Measurements from ENCODE around the gene ZNF280C.
A peak's percentile ranks its signal among the peaks of the same experiment; 100 is the strongest.

The ZNF280C gene

GRCh38 chrX:130179170-130179569 is 89.5 kb downstream of the ZNF280C start:
- 80 to 94% methylated on average over 1 to 3 of the region's 5 CpGs for WGBS, 2 experiments (ENCODE audit: insufficient coverage in 2 of 2)
- Histone ChIP-seq H3K27ac (ENCODE audit: low read depth, low read length, severe bottlenecking) (no peak overlapping the region), H3K4me3 (ENCODE audit: extremely low read depth, insufficient read depth, low read length, poor library complexity, severe bottlenecking) (no peak overlapping the region), H3K9me3 (ENCODE audit: control insufficient read depth, low read length) (no peaks in the 10 kb centered on the region), H3K36me3 (ENCODE audit: control insufficient read depth, insufficient read depth, low read length) (no peaks in the 10 kb centered on the region), H3K4me1 (ENCODE audit: control insufficient read depth, insufficient read depth, low read length, poor library complexity, severe bottlenecking) (no peaks in the 10 kb centered on the region)

- Histone ChIP-seq H3K4me3 (ENCODE audit: extremely low read depth, insufficient read depth, low read length, poor library complexity, severe bottlenecking) (no peak overlapping the region), H3K9me3 (ENCODE audit: control insufficient read depth, low read length) (no peaks in the 10 kb centered on the region), H3K36me3 (ENCODE audit: control insufficient read depth, insufficient read depth, low read length) (no peaks in the 10 kb centered on the region), H3K27ac (ENCODE audit: low read depth, low read length, severe bottlenecking) (no peak overlapping the region), H3K4me1 (ENCODE audit: control insufficient read depth, insufficient read depth, low read length, poor library complexity, severe bottlenecking) (peaks cover 7% of the 10 kb centered on the region)
- 90 to 91% methylated on average over 1 to 2 of the region's 4 CpGs for WGBS, 2 experiments (ENCODE audit: insufficient coverage in 2 of 2)
Observed at GRCh38 chrX:130176942-130177341, 91.8 kb downstream of the ZNF280C start.

- Histone ChIP-seq H3K4me1 (ENCODE audit: control insufficient read depth, insufficient read depth, low read length, poor library complexity, severe bottlenecking) (peaks cover 7% of the 10 kb centered on the region), H3K9me3 (ENCODE audit: control insufficient read depth, low read length) (no peaks in the 10 kb centered on the region), H3K36me3 (ENCODE audit: control insufficient read depth, insufficient read depth, low read length) (no peaks in the 10 kb centered on the region), H3K27ac (ENCODE audit: low read depth, low read length, severe bottlenecking) (no peak overlapping the region), H3K4me3 (ENCODE audit: extremely low read depth, insufficient read depth, low read length, poor library complexity, severe bottlenecking) (no peak overlapping the region)
Observed at GRCh38 chrX:130176354-130176776, 92.3 kb downstream of the ZNF280C start.

- no peaks in the 10 kb centered on the region for H3K9me3 ChIP-seq (ENCODE audit: control insufficient read depth, low read length)
- peaks cover 7% of the 10 kb centered on the region for H3K4me1 ChIP-seq (ENCODE audit: control insufficient read depth, insufficient read depth, low read length, poor library complexity, severe bottlenecking)
- H3K27ac ChIP-seq (ENCODE audit: low read depth, low read length, severe bottlenecking): no peak overlapping the region
- no peaks in the 10 kb centered on the region for H3K36me3 ChIP-seq (ENCODE audit: control insufficient read depth, insufficient read depth, low read length)
- no CpG with 5 or more reads among the region's 2 CpGs for WGBS, 2 experiments (ENCODE audit: insufficient coverage in 2 of 2)
- no peak overlapping the region for H3K4me3 ChIP-seq (ENCODE audit: extremely low read depth, insufficient read depth, low read length, poor library complexity, severe bottlenecking)
Observed at GRCh38 chrX:130174937-130175336, 93.8 kb downstream of the ZNF280C start.

GRCh38 chrX:130174045-130174704 is 94.5 kb downstream of the ZNF280C start:
- Histone ChIP-seq H3K4me3 (ENCODE audit: extremely low read depth, insufficient read depth, low read length, poor library complexity, severe bottlenecking) (no peak overlapping the region), H3K9me3 (ENCODE audit: control insufficient read depth, low read length) (no peaks in the 10 kb centered on the region), H3K4me1 (ENCODE audit: control insufficient read depth, insufficient read depth, low read length, poor library complexity, severe bottlenecking) (peaks cover 7% of the 10 kb centered on the region), H3K36me3 (ENCODE audit: control insufficient read depth, insufficient read depth, low read length) (no peaks in the 10 kb centered on the region), H3K27ac (ENCODE audit: low read depth, low read length, severe bottlenecking) (peak overlapping the region; percentile 88)
- 89 to 90% methylated on average over 4 to 8 of the region's 10 CpGs for WGBS, 2 experiments (ENCODE audit: insufficient coverage in 2 of 2)

GRCh38 chrX:130173190-130173895 is 95.4 kb downstream of the ZNF280C start:
- Histone ChIP-seq H3K27ac (ENCODE audit: low read depth, low read length, severe bottlenecking) (peak overlapping the region; percentile 88), H3K36me3 (ENCODE audit: control insufficient read depth, insufficient read depth, low read length) (no peaks in the 10 kb centered on the region), H3K4me3 (ENCODE audit: extremely low read depth, insufficient read depth, low read length, poor library complexity, severe bottlenecking) (peak overlapping the region; percentile 2), H3K4me1 (ENCODE audit: control insufficient read depth, insufficient read depth, low read length, poor library complexity, severe bottlenecking) (peaks cover 7% of the 10 kb centered on the region), H3K9me3 (ENCODE audit: control insufficient read depth, low read length) (no peaks in the 10 kb centered on the region)
- 74 to 81% methylated on average over 3 to 4 of the region's 7 CpGs for WGBS, 2 experiments (ENCODE audit: insufficient coverage in 2 of 2)

- H3K9me3 ChIP-seq (ENCODE audit: control insufficient read depth, low read length): no peaks in the 10 kb centered on the region
- H3K4me3 ChIP-seq (ENCODE audit: extremely low read depth, insufficient read depth, low read length, poor library complexity, severe bottlenecking): peak overlapping the region; percentile 35
- no peak overlapping the region for H3K27ac ChIP-seq (ENCODE audit: low read depth, low read length, severe bottlenecking)
- no peaks in the 10 kb centered on the region for H3K36me3 ChIP-seq (ENCODE audit: control insufficient read depth, insufficient read depth, low read length)
- peaks cover 7% of the 10 kb centered on the region for H3K4me1 ChIP-seq (ENCODE audit: control insufficient read depth, insufficient read depth, low read length, poor library complexity, severe bottlenecking)
- 0 to 30% methylated on average over 1 to 2 of the region's 34 CpGs for WGBS, 2 experiments (ENCODE audit: insufficient coverage in 2 of 2)
Observed at GRCh38 chrX:130172127-130172845, 96.4 kb downstream of the ZNF280C start.

- Histone ChIP-seq H3K9me3 (ENCODE audit: control insufficient read depth, low read length) (no peaks in the 10 kb centered on the region), H3K4me3 (ENCODE audit: extremely low read depth, insufficient read depth, low read length, poor library complexity, severe bottlenecking) (peak within 1 kb of the TSS; percentile 35), H3K27ac (ENCODE audit: low read depth, low read length, severe bottlenecking) (no peak within 1 kb of the TSS), H3K36me3 (ENCODE audit: control insufficient read depth, insufficient read depth, low read length) (no peaks in the 10 kb centered on the region), H3K4me1 (ENCODE audit: control insufficient read depth, insufficient read depth, low read length, poor library complexity, severe bottlenecking) (peaks cover 7% of the 10 kb centered on the region)
- WGBS, 2 experiments (ENCODE audit: insufficient coverage in 2 of 2): 0 to 18% methylated on average over 9 to 10 of the region's 61 CpGs
Observed at GRCh38 chrX:130171446-130172126, 97.1 kb downstream of the ZNF280C start, which contains the start of gene RAB33A. RAB33A (plus strand) TSS chrX:130171962; CDS start chrX:130172063, 101 bp downstream.

- Histone ChIP-seq H3K9me3 (ENCODE audit: control insufficient read depth, low read length) (no peaks in the 10 kb centered on the region), H3K4me3 (ENCODE audit: extremely low read depth, insufficient read depth, low read length, poor library complexity, severe bottlenecking) (peak overlapping the region; percentile 35), H3K4me1 (ENCODE audit: control insufficient read depth, insufficient read depth, low read length, poor library complexity, severe bottlenecking) (peaks cover 7% of the 10 kb centered on the region), H3K36me3 (ENCODE audit: control insufficient read depth, insufficient read depth, low read length) (no peaks in the 10 kb centered on the region), H3K27ac (ENCODE audit: low read depth, low read length, severe bottlenecking) (no peak overlapping the region)
- WGBS, 2 experiments (ENCODE audit: insufficient coverage in 2 of 2): 11% methylated on average over 4 of the region's 36 CpGs; no CpG with 5 or more reads in 1 of the 2 experiments
Observed at GRCh38 chrX:130170752-130171445, 97.8 kb downstream of the ZNF280C start.

- 83 to 89% methylated on average over 2 of the region's 4 CpGs for WGBS, 2 experiments (ENCODE audit: insufficient coverage in 2 of 2)
- no peaks in the 10 kb centered on the region for H3K9me3 ChIP-seq (ENCODE audit: control insufficient read depth, low read length)
- peak overlapping the region; percentile 57 for H3K4me3 ChIP-seq (ENCODE audit: extremely low read depth, insufficient read depth, low read length, poor library complexity, severe bottlenecking)
- no peak overlapping the region for H3K27ac ChIP-seq (ENCODE audit: low read depth, low read length, severe bottlenecking)
- no peaks in the 10 kb centered on the region for H3K36me3 ChIP-seq (ENCODE audit: control insufficient read depth, insufficient read depth, low read length)
- H3K4me1 ChIP-seq (ENCODE audit: control insufficient read depth, insufficient read depth, low read length, poor library complexity, severe bottlenecking): no peaks in the 10 kb centered on the region
Observed at GRCh38 chrX:130167040-130167439, 101.7 kb downstream of the ZNF280C start.
